Measurements from ENCODE around the gene ADAMTS14.

The ADAMTS14 gene

DNA sequence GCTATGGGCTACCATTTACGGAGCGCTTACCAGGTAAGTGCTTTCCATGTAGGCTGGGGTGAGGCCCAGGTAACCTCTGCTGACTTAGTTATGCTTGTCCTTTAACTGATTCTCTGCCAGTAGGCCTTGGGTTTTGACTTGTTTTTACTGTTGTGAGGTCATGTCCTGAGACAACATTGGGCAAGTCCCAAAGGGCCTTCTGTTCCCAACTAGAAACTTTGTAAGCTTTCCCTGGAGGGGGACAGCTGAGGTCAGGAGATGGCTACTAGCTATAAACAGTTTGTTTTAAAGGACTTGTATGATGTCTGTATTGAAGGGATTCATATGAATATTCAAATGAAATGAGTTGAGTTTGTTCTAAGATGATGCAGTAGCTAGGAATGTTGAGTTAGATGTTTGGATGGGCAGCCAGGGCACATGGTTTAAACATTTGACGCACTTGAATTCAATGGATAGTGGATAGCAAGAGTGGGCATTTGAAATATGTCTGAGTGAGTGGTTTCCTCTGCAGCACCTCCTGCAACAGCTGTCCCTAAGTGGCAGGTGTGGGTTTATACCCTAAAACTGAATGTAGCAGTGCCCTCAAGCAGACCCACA is 133.4 kb downstream of the ADAMTS14 start:
- no peak for DNase-seq (ENCODE audit: low read depth)
- TF ChIP-seq, protein P1, sequence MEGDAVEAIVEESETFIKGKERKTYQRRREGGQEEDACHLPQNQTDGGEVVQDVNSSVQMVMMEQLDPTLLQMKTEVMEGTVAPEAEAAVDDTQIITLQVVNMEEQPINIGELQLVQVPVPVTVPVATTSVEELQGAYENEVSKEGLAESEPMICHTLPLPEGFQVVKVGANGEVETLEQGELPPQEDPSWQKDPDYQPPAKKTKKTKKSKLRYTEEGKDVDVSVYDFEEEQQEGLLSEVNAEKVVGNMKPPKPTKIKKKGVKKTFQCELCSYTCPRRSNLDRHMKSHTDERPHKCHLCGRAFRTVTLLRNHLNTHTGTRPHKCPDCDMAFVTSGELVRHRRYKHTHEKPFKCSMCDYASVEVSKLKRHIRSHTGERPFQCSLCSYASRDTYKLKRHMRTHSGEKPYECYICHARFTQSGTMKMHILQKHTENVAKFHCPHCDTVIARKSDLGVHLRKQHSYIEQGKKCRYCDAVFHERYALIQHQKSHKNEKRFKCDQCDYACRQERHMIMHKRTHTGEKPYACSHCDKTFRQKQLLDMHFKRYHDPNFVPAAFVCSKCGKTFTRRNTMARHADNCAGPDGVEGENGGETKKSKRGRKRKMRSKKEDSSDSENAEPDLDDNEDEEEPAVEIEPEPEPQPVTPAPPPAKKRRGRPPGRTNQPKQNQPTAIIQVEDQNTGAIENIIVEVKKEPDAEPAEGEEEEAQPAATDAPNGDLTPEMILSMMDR (IDR thresholded peaks at IDR 0.05; ENCODE audit: control insufficient read depth, insufficient read depth, low read depth, low read length, missing control alignments) = no peak
- H3K4me3 ChIP-seq (ENCODE audit: control insufficient read depth, low read depth, low read length) = no peak overlapping the region

GRCh38 chr10:70806841-70807240 is 134.5 kb downstream of the ADAMTS14 start:
- no peak for DNase-seq (ENCODE audit: low read depth)
- TF ChIP-seq, protein P1 (IDR thresholded peaks at IDR 0.05; ENCODE audit: control insufficient read depth, insufficient read depth, low read depth, low read length, missing control alignments) = no peak
- no peak overlapping the region for H3K4me3 ChIP-seq (ENCODE audit: control insufficient read depth, low read depth, low read length)

GRCh38 chr10:70807556-70807955 is 135.2 kb downstream of the ADAMTS14 start:
- TF ChIP-seq, protein P1 (IDR thresholded peaks at IDR 0.05; ENCODE audit: control insufficient read depth, insufficient read depth, low read depth, low read length, missing control alignments) = no peak
- no peak for DNase-seq (ENCODE audit: low read depth)
- no peak overlapping the region for H3K4me3 ChIP-seq (ENCODE audit: control insufficient read depth, low read depth, low read length)

GRCh38 chr10:70809011-70809611 is 136.8 kb downstream of the ADAMTS14 start:
- TF ChIP-seq, protein P1 (IDR thresholded peaks at IDR 0.05; ENCODE audit: control insufficient read depth, insufficient read depth, low read depth, low read length, missing control alignments) = no peak
- no peak for DNase-seq (ENCODE audit: low read depth)
- H3K4me3 ChIP-seq (ENCODE audit: control insufficient read depth, low read depth, low read length) = no peak overlapping the region

DNA sequence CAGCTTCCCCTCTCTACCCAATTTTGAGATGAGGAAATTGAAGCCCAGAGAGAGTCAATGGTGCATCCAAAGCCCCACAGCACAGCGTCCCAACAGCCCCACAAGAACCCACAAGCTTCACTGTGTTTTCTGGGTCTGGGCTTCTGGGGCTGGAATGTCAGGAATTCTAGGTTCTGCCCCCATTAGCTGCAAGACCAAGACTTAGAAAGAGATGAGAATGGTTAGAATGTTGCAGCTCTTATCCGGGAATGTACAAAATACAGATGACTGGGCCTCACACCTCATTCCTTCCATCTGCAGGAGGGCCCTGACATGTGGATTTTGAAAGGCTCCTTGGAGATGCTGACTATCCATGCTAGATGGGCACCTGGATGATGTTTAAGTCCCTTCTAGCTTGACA is 137.4 kb downstream of the ADAMTS14 start:
- H3K4me3 ChIP-seq (ENCODE audit: control insufficient read depth, low read depth, low read length) = no peak overlapping the region
- TF ChIP-seq, protein P1 (IDR thresholded peaks at IDR 0.05; ENCODE audit: control insufficient read depth, insufficient read depth, low read depth, low read length, missing control alignments) = no peak
- DNase-seq (ENCODE audit: low read depth) = no peak

DNA sequence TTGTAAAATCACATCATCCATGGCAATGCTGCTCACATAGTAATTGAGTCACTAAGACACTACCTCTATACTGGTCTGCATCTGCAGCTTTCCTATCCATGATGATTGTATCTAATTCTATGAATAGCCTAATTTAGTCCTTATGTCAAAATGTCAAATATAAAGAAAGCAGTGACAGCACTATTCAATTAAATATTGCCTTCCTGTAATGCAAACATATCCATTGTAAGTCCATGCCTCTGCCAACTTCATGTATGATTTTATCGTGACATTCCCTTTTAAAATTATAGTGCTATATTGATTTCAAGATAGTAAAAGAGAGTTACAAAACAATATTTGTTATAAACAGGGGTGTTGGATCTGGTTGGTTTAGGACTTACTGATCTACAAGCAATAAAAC is 138.7 kb downstream of the ADAMTS14 start:
- H3K4me3 ChIP-seq (ENCODE audit: control insufficient read depth, low read depth, low read length) = no peak overlapping the region
- no peak for DNase-seq (ENCODE audit: low read depth)
- TF ChIP-seq, protein P1 (IDR thresholded peaks at IDR 0.05; ENCODE audit: control insufficient read depth, insufficient read depth, low read depth, low read length, missing control alignments) = no peak
